HEK293 (cell line): Measurements from ENCODE around the gene PPFIBP1.

Experiments used
- CTCF ChIA-PET: fragments of 350-600 bp; formaldehyde crosslinking; extraction: SDS; loops from one replicate; lab custom pipeline; 2021; ENCODE audit warnings: antibody characterized with exemption; lab: Yijun Ruan, JAX
- POLR2A ChIA-PET: fragments of 300-600 bp; formaldehyde crosslinking; extraction: SDS; loops from one replicate; lab custom pipeline; 2020; ENCODE audit warnings: antibody characterized with exemption, inconsistent platforms; lab: Yijun Ruan, JAX
- H3K27ac ChIP-seq: fragments of 200-500 bp; sonication (Bioruptor generic); 2 replicates; pipeline ENCODE4 v1.5.1; 2014; ENCODE audit warnings: low read depth, low read length, control low read depth, inconsistent platforms; ENCODE audit errors: extremely low read depth
- H3K36me3 ChIP-seq, 2 experiments: fragments of 200-500 bp in 1 of 2; sonication (Bioruptor generic) in 1 of 2; 1 replicate in 1 of 2; 2 replicates in 1 of 2; pipeline ENCODE4 v1.5.1; 2014 to 2017; ENCODE audit warnings: inconsistent platforms in 2 of 2, low read length in 2 of 2; ENCODE audit not compliant: control insufficient read depth in 2 of 2, insufficient read depth in 1 of 2
- H3K4me1 ChIP-seq: fragments of 200-500 bp; sonication (Bioruptor generic); 2 replicates; pipeline ENCODE4 v1.5.1; 2014; ENCODE audit warnings: mild to moderate bottlenecking, low read length, inconsistent platforms; ENCODE audit not compliant: control insufficient read depth, insufficient read depth
- H3K4me3 ChIP-seq: 2 replicates; pipeline ENCODE4 v1.5.1; 2011; ENCODE audit warnings: low read depth, mild to moderate bottlenecking, control low read depth, low read length, moderate library complexity
- H3K9me3 ChIP-seq: fragments of 200-500 bp; sonication (Bioruptor generic); 2 replicates; pipeline ENCODE4 v1.5.1; 2014; ENCODE audit warnings: low read depth, low read length, inconsistent platforms; ENCODE audit not compliant: control insufficient read depth, insufficient read depth
- FEZF1 ChIP-seq: fragments of 450-650 bp; formaldehyde crosslinking; IDR thresholded peaks from 2 replicates; pipeline ENCODE4 v1.5.1; 2016; ENCODE audit warnings: missing biosample characterization, missing genetic modification characterization
- IKZF3 ChIP-seq: fragments of 450-650 bp; IDR thresholded peaks from 2 replicates; pipeline ENCODE4 v1.5.0; 2018; ENCODE audit warnings: missing biosample characterization, mild to moderate bottlenecking, missing genetic modification characterization, moderate library complexity
- OSR2 ChIP-seq: fragments of 450-650 bp; formaldehyde crosslinking; IDR thresholded peaks from 2 replicates; pipeline ENCODE4 v1.5.1; 2016; ENCODE audit warnings: missing biosample characterization, missing genetic modification characterization
- PRDM10 ChIP-seq: fragments of 450-650 bp; formaldehyde crosslinking; IDR thresholded peaks from 2 replicates; pipeline ENCODE4 v1.5.1; 2016; ENCODE audit warnings: missing biosample characterization, missing genetic modification characterization
- TRIM28 ChIP-seq: IDR thresholded peaks from 2 replicates; pipeline ENCODE4 v1.6.1; 2011; ENCODE audit warnings: low read length, control low read depth, borderline replicate concordance
- ZBTB17 ChIP-seq: fragments of 450-650 bp; formaldehyde crosslinking; IDR thresholded peaks from 2 replicates; pipeline ENCODE4 v1.5.1; 2016; ENCODE audit warnings: missing biosample characterization, missing genetic modification characterization
- ZNF148 ChIP-seq: fragments of 450-650 bp; formaldehyde crosslinking; IDR thresholded peaks from 2 replicates; pipeline ENCODE4 v1.5.0; 2017; ENCODE audit warnings: missing biosample characterization, missing genetic modification characterization, borderline replicate concordance
- ZNF155 ChIP-seq: fragments of 450-650 bp; formaldehyde crosslinking; IDR thresholded peaks from 2 replicates; pipeline ENCODE4 v1.5.1; 2016; ENCODE audit warnings: missing biosample characterization, missing genetic modification characterization
- ZNF266 ChIP-seq: fragments of 450-650 bp; formaldehyde crosslinking; IDR thresholded peaks from 2 replicates; pipeline ENCODE4 v1.5.1; 2016; ENCODE audit warnings: missing biosample characterization, missing genetic modification characterization, low read depth
- ZNF302 ChIP-seq: fragments of 450-650 bp; formaldehyde crosslinking; IDR thresholded peaks from 2 replicates; pipeline ENCODE4 v1.5.1; 2016; ENCODE audit warnings: missing biosample characterization, missing genetic modification characterization, low read depth
- ZNF391 ChIP-seq: fragments of 450-650 bp; formaldehyde crosslinking; IDR thresholded peaks from 2 replicates; pipeline ENCODE4 v1.5.1; 2016; ENCODE audit warnings: low read depth, missing biosample characterization, missing genetic modification characterization, borderline replicate concordance
- ZNF549 ChIP-seq: fragments of 450-650 bp; IDR thresholded peaks from 2 replicates; pipeline ENCODE4 v1.5.1; 2018; ENCODE audit warnings: missing biosample characterization, missing genetic modification characterization, mild to moderate bottlenecking, inconsistent platforms, moderate library complexity
- ZNF677 ChIP-seq: fragments of 450-650 bp; IDR thresholded peaks from 2 replicates; pipeline ENCODE4 v1.5.0; 2018; ENCODE audit warnings: missing biosample characterization, mild to moderate bottlenecking, missing genetic modification characterization, moderate library complexity
- ZNF747 ChIP-seq: fragments of 450-650 bp; formaldehyde crosslinking; IDR thresholded peaks from 2 replicates; pipeline ENCODE4 v1.5.1; 2016; ENCODE audit warnings: missing biosample characterization, missing genetic modification characterization
- ZNF76 ChIP-seq: fragments of 450-650 bp; formaldehyde crosslinking; IDR thresholded peaks from 2 replicates; pipeline ENCODE4; 2016; ENCODE audit warnings: low read depth, missing biosample characterization, missing genetic modification characterization, borderline replicate concordance
- ZNF843 ChIP-seq: fragments of 450-650 bp; formaldehyde crosslinking; IDR thresholded peaks from 2 replicates; pipeline ENCODE4 v1.5.1; 2016; ENCODE audit warnings: missing biosample characterization, missing genetic modification characterization
- ZSCAN23 ChIP-seq: fragments of 450-650 bp; formaldehyde crosslinking; IDR thresholded peaks from 2 replicates; pipeline ENCODE4 v1.5.1; 2016; ENCODE audit warnings: missing biosample characterization, missing genetic modification characterization
- ZSCAN4 ChIP-seq: fragments of 450-650 bp; formaldehyde crosslinking; IDR thresholded peaks from 2 replicates; pipeline ENCODE4 v1.5.1; 2017; ENCODE audit warnings: missing biosample characterization, missing genetic modification characterization

The PPFIBP1 gene

GRCh38 chr12:27497446-27497845, 26.6 kb upstream of the PPFIBP1 start:
- no peaks in the 10 kb centered on the region for H3K9me3 ChIP-seq
- TF ChIP-seq IKZF3 (tag by site-specific recombination) (no peak), ZSCAN4 (tag by site-specific recombination) (no peak), FEZF1 (tag by site-specific recombination) (no peak), ZSCAN23 (tag by site-specific recombination) (no peak), ZNF155 (tag by site-specific recombination) (no peak), ZNF843 (tag by site-specific recombination) (no peak), ZBTB17 (tag by site-specific recombination) (no peak)
- ChIA-PET POLR2A (no interaction called here), CTCF (interaction anchor here (0.7 kb wide), 1 partner anchor 35 kb away, joined by 3 read pairs; no protein-coding TSS in a partner anchor)
- H3K36me3 ChIP-seq = no peaks in the 10 kb centered on the region
- no peak overlapping the region for H3K4me3 ChIP-seq
- H3K4me1 ChIP-seq = no peaks in the 10 kb centered on the region
- no peak overlapping the region for H3K27ac ChIP-seq

- CTCF ChIA-PET = no interaction called here
These were observed 25.9 kb upstream of the PPFIBP1 start for GRCh38 chr12:27498149-27498548.

More at GRCh38 chr12:27498149-27498548, 25.9 kb upstream of the PPFIBP1 start:
- H3K36me3 ChIP-seq = no peaks in the 10 kb centered on the region
- no peak overlapping the region for H3K27ac ChIP-seq
- H3K4me1 ChIP-seq = no peaks in the 10 kb centered on the region
- no peaks in the 10 kb centered on the region for H3K9me3 ChIP-seq
- POLR2A ChIA-PET = no interaction called here
- no peak overlapping the region for H3K4me3 ChIP-seq
- TF ChIP-seq ZNF302 (tag by site-specific recombination) = no peak
- TF ChIP-seq ZNF747 (tag by site-specific recombination) = no peak
- no peak for TF ChIP-seq ZNF266 (tag by site-specific recombination)
- TF ChIP-seq ZNF148 (tag by site-specific recombination) = no peak
- no peak for TF ChIP-seq OSR2 (tag by site-specific recombination)
- TF ChIP-seq ZSCAN23 (tag by site-specific recombination) = no peak
- no peak for TF ChIP-seq PRDM10 (tag by site-specific recombination)
- TF ChIP-seq ZNF549 (tag by site-specific recombination) = no peak
- TF ChIP-seq ZNF391 = no peak
- TF ChIP-seq ZNF76 (tag by site-specific recombination) = no peak
- no peak for TF ChIP-seq IKZF3 (tag by site-specific recombination)
- no peak for TF ChIP-seq TRIM28
- TF ChIP-seq ZNF677 (tag by site-specific recombination) = no peak
